Hematopoietic multipotent progenitor cell treated with erythropoietin and hydrocortisone succinate and interleukin-3 and kit ligand, for 17 days (in vitro differentiated cells): ENCODE measurements around the gene ZBTB42.
"Not testable (repeated sequence)": the region's sequence is repeated elsewhere in the genome, so short reads cannot be mapped to it uniquely, and the experiment has no call there.

Experiments used
- DNase-seq: peaks from one replicate; pipeline ENCODE4 v3.0.0-alpha.2; 2015; ENCODE audit warnings: low spot score

Gene ZBTB42

GRCh38 chr14:104810316-104810715, 9.4 kb downstream of the ZBTB42 start:
- DNase-seq = no peak

- no peak for DNase-seq
These were observed 12.4 kb downstream of the ZBTB42 start for GRCh38 chr14:104813286-104813685.

GRCh38 chr14:104814701-104815100, 13.8 kb downstream of the ZBTB42 start:
- DNase-seq = not testable (repeated sequence)

- DNase-seq = no peak
These were observed 15.6 kb downstream of the ZBTB42 start for GRCh38 chr14:104816616-104816884.

GRCh38 chr14:104817930-104818713, 17.2 kb downstream of the ZBTB42 start:
- no peak for DNase-seq

- DNase-seq = no peak
These were observed 17.8 kb downstream of the ZBTB42 start for GRCh38 chr14:104818714-104819161.

- no peak for DNase-seq
These were observed 18.5 kb downstream of the ZBTB42 start for GRCh38 chr14:104819361-104819781.

GRCh38 chr14:104820669-104821228, 19.8 kb downstream of the ZBTB42 start:
- no peak for DNase-seq

GRCh38 chr14:104821229-104821945, 20.5 kb downstream of the ZBTB42 start:
- DNase-seq = no peak

- no peak for DNase-seq
These were observed 21.2 kb downstream of the ZBTB42 start for GRCh38 chr14:104821971-104822608.

- no peak for DNase-seq
These were observed 22.1 kb downstream of the ZBTB42 start for GRCh38 chr14:104822821-104823615.

- DNase-seq = no peak
These were observed 23.6 kb downstream of the ZBTB42 start for GRCh38 chr14:104824353-104824997.

- DNase-seq = peak; percentile 90
These were observed 25.4 kb downstream of the ZBTB42 start for GRCh38 chr14:104826189-104826860.

GRCh38 chr14:104826861-104827176, 25.9 kb downstream of the ZBTB42 start:
- DNase-seq = no peak

- no peak for DNase-seq
These were observed 26.5 kb downstream of the ZBTB42 start for GRCh38 chr14:104827177-104828055.

- no peak for DNase-seq
These were observed 29.9 kb downstream of the ZBTB42 start for GRCh38 chr14:104830781-104831180.

- not testable (repeated sequence) for DNase-seq
These were observed 35.5 kb downstream of the ZBTB42 start for GRCh38 chr14:104836171-104836935.

- DNase-seq = no peak
These were observed 40.8 kb downstream of the ZBTB42 start for GRCh38 chr14:104841730-104842129.

- no peak for DNase-seq
These were observed 42.1 kb downstream of the ZBTB42 start for GRCh38 chr14:104843006-104843405.
